Measurements from ENCODE around the gene PPP1R12B.
"Not testable (repeated sequence)": the region's sequence is repeated elsewhere in the genome, so short reads cannot be mapped to it uniquely, and the experiment has no call there.

The PPP1R12B gene

GRCh38 chr1:202351725-202352124, 3.2 kb downstream of the PPP1R12B start:
- no peak overlapping the region for H3K23ac ChIP-seq (ENCODE audit: low read depth, low read length, poor library complexity)
- H3K27me3 ChIP-seq (ENCODE audit: control insufficient read depth in 3 of 3, insufficient read depth in 3 of 3, low read depth in 1 of 3, low read length in 3 of 3) = no peaks in the 10 kb centered on the region
- no peak overlapping the region for H3K14ac ChIP-seq (ENCODE audit: low read length)
- H3K4me1 ChIP-seq (ENCODE audit: control insufficient read depth in 2 of 2, insufficient read depth in 1 of 2, low read depth in 1 of 2, low read length in 2 of 2) = peaks cover 3 to 8% of the 10 kb centered on the region in 2 donors
- H3K4me2 ChIP-seq (ENCODE audit: insufficient read depth, low read length, poor library complexity, severe bottlenecking) = no peak overlapping the region
- H3K4me3 ChIP-seq (ENCODE audit: low read length in 2 of 2) = no peak overlapping the region
- H3K4ac ChIP-seq (ENCODE audit: low read length) = no peak overlapping the region
- no peak overlapping the region for H2BK12ac ChIP-seq (ENCODE audit: low read length)
- H4K8ac ChIP-seq (ENCODE audit: low read depth, low read length) = no peak overlapping the region
- H2BK120ac ChIP-seq (ENCODE audit: low read depth, low read length) = no peak overlapping the region
- no peak overlapping the region for H2AFZ ChIP-seq (ENCODE audit: low read length)
- no peak overlapping the region for H2BK5ac ChIP-seq (ENCODE audit: low read length)
- no peaks in the 10 kb centered on the region for H3K9me3 ChIP-seq (replicated peaks in 1 of 2; ENCODE audit: control insufficient read depth in 2 of 2, insufficient read depth in 1 of 2, low read depth in 1 of 2, low read length in 2 of 2)
- H2AK5ac ChIP-seq (ENCODE audit: low read depth, low read length) = no peak overlapping the region
- no peaks in the 10 kb centered on the region for H3K36me3 ChIP-seq (replicated peaks in 1 of 2; ENCODE audit: control insufficient read depth in 2 of 2, insufficient read depth in 2 of 2, low read length in 2 of 2)
- H3K9ac ChIP-seq (ENCODE audit: low read depth, low read length, poor library complexity) = no peak overlapping the region
- H3K27ac ChIP-seq (replicated peaks; ENCODE audit: low read length) = no peak overlapping the region
- no peak overlapping the region for H3K18ac ChIP-seq (ENCODE audit: low read length)
- no peak overlapping the region for H4K91ac ChIP-seq (ENCODE audit: low read depth, low read length, poor library complexity)
- WGBS, 2 donors (ENCODE audit: extremely low coverage in 2 of 2, insufficient read length in 2 of 2, insufficient replicate concordance in 1 of 2) = no CpG with 5 or more reads among the region's 2 CpGs
- no peaks in the 10 kb centered on the region for H3K79me1 ChIP-seq (ENCODE audit: low read depth, low read length)
- H2BK15ac ChIP-seq (ENCODE audit: low read length) = no peak overlapping the region
- no peak for DNase-seq (ENCODE audit: low spot score)

GRCh38 chr1:202352583-202353197, 4.2 kb downstream of the PPP1R12B start:
- not testable (repeated sequence) for DNase-seq (ENCODE audit: low spot score); H3K23ac ChIP-seq (ENCODE audit: low read depth, low read length, poor library complexity); H2BK15ac ChIP-seq (ENCODE audit: low read length); H2AK5ac ChIP-seq (ENCODE audit: low read depth, low read length); H3K4me2 ChIP-seq (ENCODE audit: insufficient read depth, low read length, poor library complexity, severe bottlenecking); H2AFZ ChIP-seq (ENCODE audit: low read length); H3K14ac ChIP-seq (ENCODE audit: low read length); H4K91ac ChIP-seq (ENCODE audit: low read depth, low read length, poor library complexity); H2BK12ac ChIP-seq (ENCODE audit: low read length); H3K27ac ChIP-seq (replicated peaks; ENCODE audit: low read length); H3K4me3 ChIP-seq (ENCODE audit: low read length in 2 of 2); H4K8ac ChIP-seq (ENCODE audit: low read depth, low read length); H3K9me3 ChIP-seq (replicated peaks in 1 of 2; ENCODE audit: control insufficient read depth in 2 of 2, insufficient read depth in 1 of 2, low read depth in 1 of 2, low read length in 2 of 2); H3K9ac ChIP-seq (ENCODE audit: low read depth, low read length, poor library complexity); H3K18ac ChIP-seq (ENCODE audit: low read length); H3K36me3 ChIP-seq (replicated peaks in 1 of 2; ENCODE audit: control insufficient read depth in 2 of 2, insufficient read depth in 2 of 2, low read length in 2 of 2); H2BK120ac ChIP-seq (ENCODE audit: low read depth, low read length); H2BK5ac ChIP-seq (ENCODE audit: low read length); H3K27me3 ChIP-seq (ENCODE audit: control insufficient read depth in 3 of 3, insufficient read depth in 3 of 3, low read depth in 1 of 3, low read length in 3 of 3); H3K4ac ChIP-seq (ENCODE audit: low read length); H3K4me1 ChIP-seq (ENCODE audit: control insufficient read depth in 2 of 2, insufficient read depth in 1 of 2, low read depth in 1 of 2, low read length in 2 of 2); H3K79me1 ChIP-seq (ENCODE audit: low read depth, low read length)
- no CpG with 5 or more reads among the region's 11 CpGs for WGBS, 2 donors (ENCODE audit: extremely low coverage in 2 of 2, insufficient read length in 2 of 2, insufficient replicate concordance in 1 of 2)

- Histone ChIP-seq H3K4ac (ENCODE audit: low read length) (no peak overlapping the region), H4K91ac (ENCODE audit: low read depth, low read length, poor library complexity) (no peak overlapping the region), H3K4me3 (ENCODE audit: low read length in 2 of 2) (no peak overlapping the region), H3K27me3 (ENCODE audit: control insufficient read depth in 3 of 3, insufficient read depth in 3 of 3, low read depth in 1 of 3, low read length in 3 of 3) (no peaks in the 10 kb centered on the region), H2BK120ac (ENCODE audit: low read depth, low read length) (no peak overlapping the region), H2BK12ac (ENCODE audit: low read length) (no peak overlapping the region), H3K4me1 (ENCODE audit: control insufficient read depth in 2 of 2, insufficient read depth in 1 of 2, low read depth in 1 of 2, low read length in 2 of 2) (peaks cover 0 to 3% of the 10 kb centered on the region in 2 donors), H3K18ac (ENCODE audit: low read length) (no peak overlapping the region), H2AK5ac (ENCODE audit: low read depth, low read length) (no peak overlapping the region), H3K79me1 (ENCODE audit: low read depth, low read length) (no peaks in the 10 kb centered on the region), H3K4me2 (ENCODE audit: insufficient read depth, low read length, poor library complexity, severe bottlenecking) (no peak overlapping the region), H3K27ac (replicated peaks; ENCODE audit: low read length) (no peak overlapping the region), H3K36me3 (replicated peaks in 1 of 2; ENCODE audit: control insufficient read depth in 2 of 2, insufficient read depth in 2 of 2, low read length in 2 of 2) (no peaks in the 10 kb centered on the region), H2AFZ (ENCODE audit: low read length) (no peak overlapping the region), H3K23ac (ENCODE audit: low read depth, low read length, poor library complexity) (no peak overlapping the region), H3K14ac (ENCODE audit: low read length) (no peak overlapping the region), H3K9me3 (replicated peaks in 1 of 2; ENCODE audit: control insufficient read depth in 2 of 2, insufficient read depth in 1 of 2, low read depth in 1 of 2, low read length in 2 of 2) (no peaks in the 10 kb centered on the region), H4K8ac (ENCODE audit: low read depth, low read length) (no peak overlapping the region), H3K9ac (ENCODE audit: low read depth, low read length, poor library complexity) (no peak overlapping the region), H2BK5ac (ENCODE audit: low read length) (no peak overlapping the region), H2BK15ac (ENCODE audit: low read length) (no peak overlapping the region)
- DNase-seq (ENCODE audit: low spot score) = no peak
Measured at GRCh38 chr1:202355944-202356553, 7.5 kb downstream of the PPP1R12B start.

GRCh38 chr1:202357506-202357905, 9.0 kb downstream of the PPP1R12B start:
- no peak overlapping the region for H3K18ac ChIP-seq (ENCODE audit: low read length)
- no peak overlapping the region for H2AFZ ChIP-seq (ENCODE audit: low read length)
- no peaks in the 10 kb centered on the region for H3K9me3 ChIP-seq (replicated peaks in 1 of 2; ENCODE audit: control insufficient read depth in 2 of 2, insufficient read depth in 1 of 2, low read depth in 1 of 2, low read length in 2 of 2)
- H2AK5ac ChIP-seq (ENCODE audit: low read depth, low read length) = no peak overlapping the region
- no peak for DNase-seq (ENCODE audit: low spot score)
- H3K4me1 ChIP-seq (ENCODE audit: control insufficient read depth in 2 of 2, insufficient read depth in 1 of 2, low read depth in 1 of 2, low read length in 2 of 2) = peaks cover 0 to 9% of the 10 kb centered on the region in 2 donors
- H2BK5ac ChIP-seq (ENCODE audit: low read length) = no peak overlapping the region
- no peak overlapping the region for H3K4ac ChIP-seq (ENCODE audit: low read length)
- H2BK15ac ChIP-seq (ENCODE audit: low read length) = no peak overlapping the region
- no peak overlapping the region for H2BK120ac ChIP-seq (ENCODE audit: low read depth, low read length)
- H2BK12ac ChIP-seq (ENCODE audit: low read length) = no peak overlapping the region
- H3K14ac ChIP-seq (ENCODE audit: low read length) = no peak overlapping the region
- H3K4me2 ChIP-seq (ENCODE audit: insufficient read depth, low read length, poor library complexity, severe bottlenecking) = no peak overlapping the region
- H3K23ac ChIP-seq (ENCODE audit: low read depth, low read length, poor library complexity) = no peak overlapping the region
- no peak overlapping the region for H4K8ac ChIP-seq (ENCODE audit: low read depth, low read length)
- H4K91ac ChIP-seq (ENCODE audit: low read depth, low read length, poor library complexity) = no peak overlapping the region
- no peak overlapping the region for H3K4me3 ChIP-seq (ENCODE audit: low read length in 2 of 2)
- H3K79me1 ChIP-seq (ENCODE audit: low read depth, low read length) = no peaks in the 10 kb centered on the region
- no peaks in the 10 kb centered on the region for H3K27me3 ChIP-seq (ENCODE audit: control insufficient read depth in 3 of 3, insufficient read depth in 3 of 3, low read depth in 1 of 3, low read length in 3 of 3)
- no peak overlapping the region for H3K27ac ChIP-seq (replicated peaks; ENCODE audit: low read length)
- H3K36me3 ChIP-seq (replicated peaks in 1 of 2; ENCODE audit: control insufficient read depth in 2 of 2, insufficient read depth in 2 of 2, low read length in 2 of 2) = no peaks in the 10 kb centered on the region
- H3K9ac ChIP-seq (ENCODE audit: low read depth, low read length, poor library complexity) = no peak overlapping the region

Data from neuronal stem cell (in vitro differentiated cells).